ENCODE measurements around the gene LONRF3.
A peak's percentile ranks its signal among the peaks of the same experiment; 100 is the strongest.

- TF ChIP-seq POLR2A (IDR thresholded peaks at IDR 0.05): peak; percentile 15
- TF ChIP-seq CTCF (IDR thresholded peaks at IDR 0.05): no peak
- TF ChIP-seq POLR2AphosphoS5 (IDR thresholded peaks at IDR 0.05): peak in 2 of 3 donors; percentile 42 to 45
Observed at GRCh38 chrX:118975831-118976598, 1.6 kb downstream of the LONRF3 start.
